Measurements from ENCODE around the gene GRM1. TPM values are rescaled to one million over a fixed set of nuclear protein-coding genes. Genes with fewer than 3 reads are reported as not detected.

The GRM1 gene
- total RNA-seq, 6 donors from 2014 or later: 0.10 TPM; not detected in 5

DNA sequence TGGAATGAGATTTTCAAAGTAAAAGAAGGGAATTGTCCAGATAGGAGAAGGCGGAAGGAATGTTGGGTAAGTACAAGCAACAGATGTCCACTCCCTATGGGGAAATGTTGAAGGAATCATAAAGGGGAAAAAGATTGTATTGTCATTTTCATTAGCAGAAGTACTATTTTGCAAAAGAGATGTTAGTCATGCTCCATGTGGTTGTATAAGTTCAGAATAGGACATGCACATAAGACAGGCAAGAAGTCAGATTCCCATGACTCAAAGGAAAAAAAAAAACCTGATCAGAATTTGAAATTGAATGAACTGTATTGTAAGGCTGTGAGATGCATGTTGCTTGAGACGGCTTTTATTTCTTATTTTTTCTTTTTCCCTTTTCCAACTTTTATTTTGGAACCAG is 36.8 kb downstream of the GRM1 start:
- no peaks in the 10 kb centered on the region for H3K4me1 ChIP-seq
- H3K27ac ChIP-seq: no peak overlapping the region
- H3K36me3 ChIP-seq: no peaks in the 10 kb centered on the region
- DNase-seq (no peak), ATAC-seq (ENCODE audit: low FRiP score in 2 of 2) (no peak)
- no peaks in the 10 kb centered on the region for H3K9me3 ChIP-seq
- no peak overlapping the region for H3K4me3 ChIP-seq
- TF ChIP-seq POLR2A (IDR thresholded peaks at IDR 0.05) (no peak), POLR2AphosphoS5 (IDR thresholded peaks at IDR 0.05) (no peak), CTCF (IDR thresholded peaks at IDR 0.05) (no peak), EP300 (IDR thresholded peaks at IDR 0.05) (no peak)
- 90 to 91% methylated on average over 2 of the region's 2 CpGs for WGBS, 2 donors
- H3K27me3 ChIP-seq: no peaks in the 10 kb centered on the region

DNA sequence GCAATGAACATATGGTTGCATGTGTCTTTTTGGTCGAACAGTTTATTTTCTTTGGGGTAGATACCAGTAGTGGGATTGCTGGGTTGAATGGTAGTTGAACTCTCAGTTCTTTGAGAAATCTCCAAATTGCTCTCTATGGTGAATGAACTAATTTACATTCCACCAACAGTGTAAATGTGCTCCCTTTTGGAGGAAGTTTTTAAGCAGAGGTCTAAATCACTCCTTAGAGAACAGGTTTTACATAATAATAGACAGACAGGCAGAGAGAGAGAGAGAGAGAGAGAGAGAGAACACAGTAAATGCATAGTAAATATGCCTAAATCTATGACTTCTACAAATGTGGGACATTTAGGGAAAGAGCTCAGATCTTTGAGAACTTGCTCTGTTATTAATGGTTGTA is 37.6 kb downstream of the GRM1 start:
- Histone ChIP-seq H3K4me3 (no peak overlapping the region), H3K9me3 (no peaks in the 10 kb centered on the region), H3K4me1 (no peaks in the 10 kb centered on the region), H3K27ac (no peak overlapping the region), H3K36me3 (no peaks in the 10 kb centered on the region), H3K27me3 (no peaks in the 10 kb centered on the region)
- TF ChIP-seq POLR2AphosphoS5 (IDR thresholded peaks at IDR 0.05) (no peak), POLR2A (IDR thresholded peaks at IDR 0.05) (no peak)
- 62 to 77% methylated on average over 1 of the region's 1 CpG for whole genome bisulfite sequencing, 2 donors
- ATAC-seq (ENCODE audit: low FRiP score in 2 of 2) (no peak), DNase-seq (no peak)

DNA sequence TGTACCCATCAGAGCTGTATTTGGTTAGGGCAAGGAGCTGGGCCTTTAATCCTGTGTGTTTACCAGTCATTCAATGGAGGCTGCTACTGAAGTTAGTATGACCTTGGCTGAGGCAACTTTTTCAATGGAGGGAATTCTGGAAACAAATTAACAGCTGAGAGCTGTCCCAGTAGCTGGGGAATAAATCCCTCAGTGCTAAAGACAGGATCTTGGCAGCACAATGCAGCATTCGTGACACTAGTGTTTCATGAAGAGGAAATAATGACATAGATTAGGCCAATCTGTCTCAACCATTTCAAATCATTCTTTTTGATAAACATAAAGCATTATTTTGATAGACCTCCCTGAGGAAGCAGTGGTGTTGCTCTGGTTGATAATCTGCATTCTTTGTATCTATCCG is 42.9 kb downstream of the GRM1 start:
- ATAC-seq (ENCODE audit: low FRiP score in 2 of 2) (no peak), DNase-seq (no peak)
- no peaks in the 10 kb centered on the region for H3K9me3 ChIP-seq
- no peak overlapping the region for H3K27ac ChIP-seq
- H3K36me3 ChIP-seq: no peaks in the 10 kb centered on the region
- 62 to 71% methylated on average over 2 of the region's 2 CpGs for WGBS, 2 donors
- no peaks in the 10 kb centered on the region for H3K4me1 ChIP-seq
- no peak overlapping the region for H3K4me3 ChIP-seq
- TF ChIP-seq POLR2AphosphoS5 (IDR thresholded peaks at IDR 0.05) (no peak), CTCF (IDR thresholded peaks at IDR 0.05) (no peak), EP300 (IDR thresholded peaks at IDR 0.05) (no peak), POLR2A (IDR thresholded peaks at IDR 0.05) (no peak)
- H3K27me3 ChIP-seq: no peaks in the 10 kb centered on the region

DNA sequence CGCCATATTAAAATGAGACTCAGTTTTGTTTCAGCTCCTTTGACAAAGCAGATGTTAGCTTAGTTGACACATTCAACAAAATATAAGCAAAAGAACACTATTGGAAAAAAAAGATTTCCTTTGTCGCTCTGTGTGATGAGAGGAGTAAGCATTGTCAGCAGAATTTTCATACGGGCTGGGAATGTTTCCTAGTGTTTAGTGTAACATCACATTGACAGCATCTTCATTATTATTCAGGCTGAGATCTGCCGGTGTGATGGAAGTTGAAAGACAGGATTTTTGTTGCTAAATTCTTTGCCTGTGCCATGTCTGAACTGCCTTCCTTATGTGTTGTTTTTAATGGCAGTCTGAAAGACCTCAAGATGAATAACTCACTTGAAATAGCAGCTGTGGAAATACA is 49.1 kb downstream of the GRM1 start:
- H3K4me3 ChIP-seq: no peak overlapping the region
- no peak overlapping the region for H3K27ac ChIP-seq
- H3K27me3 ChIP-seq: no peaks in the 10 kb centered on the region
- TF ChIP-seq EP300 (IDR thresholded peaks at IDR 0.05) (no peak), POLR2A (IDR thresholded peaks at IDR 0.05) (no peak), CTCF (IDR thresholded peaks at IDR 0.05) (no peak), POLR2AphosphoS5 (IDR thresholded peaks at IDR 0.05) (no peak)
- WGBS, 2 donors: 82 to 83% methylated on average over 4 of the region's 4 CpGs
- H3K9me3 ChIP-seq: no peaks in the 10 kb centered on the region
- ATAC-seq (ENCODE audit: low FRiP score in 2 of 2): no peak
- no peaks in the 10 kb centered on the region for H3K36me3 ChIP-seq
- no peaks in the 10 kb centered on the region for H3K4me1 ChIP-seq
- no peak for DNase-seq

DNA sequence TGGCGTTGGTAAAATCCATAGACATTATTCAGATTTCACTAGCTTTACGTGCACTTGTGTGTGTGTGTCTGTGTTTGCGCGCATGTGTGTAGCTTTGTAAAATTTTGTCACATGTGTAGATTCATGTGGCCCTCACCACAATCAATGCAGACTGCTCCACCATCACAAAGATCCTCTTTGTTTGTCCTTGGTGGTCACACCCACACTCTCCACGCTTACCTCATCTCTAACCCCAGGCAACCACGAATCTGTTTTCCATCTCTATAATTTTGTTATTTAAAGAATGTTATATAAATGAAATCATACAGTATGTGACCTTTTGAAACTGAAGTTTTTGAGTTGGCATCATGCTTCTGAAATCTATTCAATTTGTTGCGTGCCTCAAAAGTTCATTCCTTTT is 58.5 kb downstream of the GRM1 start:
- 85 to 89% methylated on average over 7 of the region's 7 CpGs for WGBS, 2 donors
- TF ChIP-seq CTCF (IDR thresholded peaks at IDR 0.05): no peak
- no peak for TF ChIP-seq EP300 (IDR thresholded peaks at IDR 0.05)
- TF ChIP-seq POLR2AphosphoS5 (IDR thresholded peaks at IDR 0.05): no peak
- no peak for TF ChIP-seq POLR2A (IDR thresholded peaks at IDR 0.05)
- Histone ChIP-seq H3K4me3 (no peak overlapping the region), H3K9me3 (no peaks in the 10 kb centered on the region), H3K27ac (no peak overlapping the region), H3K27me3 (no peaks in the 10 kb centered on the region), H3K4me1 (no peaks in the 10 kb centered on the region), H3K36me3 (no peaks in the 10 kb centered on the region)
- ATAC-seq (ENCODE audit: low FRiP score in 2 of 2) (no peak), DNase-seq (no peak)
